Renal pelvis (tissue), 4 donors: ENCODE data around the gene EXOC2. TPM values are rescaled to one million over a fixed set of nuclear protein-coding genes. Genes with fewer than 3 reads are reported as not detected.
"Not testable (repeated sequence)": the region's sequence is repeated elsewhere in the genome, so short reads cannot be mapped to it uniquely, and the experiment has no call there.

ENCODE experiments used
- DNase-seq: peaks from one replicate; pipeline ENCODE4 v3.0.0-alpha.2; 2013
- polyA plus RNA-seq, 3 donors: library from polyadenylated mRNA; unstranded; fragments of 120-200 nt; gene quantifications; one replicate each; pipeline ENCODE4 v1.2.1, GENCODE V29; 2013; ENCODE audit not compliant: insufficient read length in 3 of 3

The EXOC2 gene
- polyA plus RNA-seq, 3 donors = 20.4 to 24.4 (median 23.1) TPM

DNA sequence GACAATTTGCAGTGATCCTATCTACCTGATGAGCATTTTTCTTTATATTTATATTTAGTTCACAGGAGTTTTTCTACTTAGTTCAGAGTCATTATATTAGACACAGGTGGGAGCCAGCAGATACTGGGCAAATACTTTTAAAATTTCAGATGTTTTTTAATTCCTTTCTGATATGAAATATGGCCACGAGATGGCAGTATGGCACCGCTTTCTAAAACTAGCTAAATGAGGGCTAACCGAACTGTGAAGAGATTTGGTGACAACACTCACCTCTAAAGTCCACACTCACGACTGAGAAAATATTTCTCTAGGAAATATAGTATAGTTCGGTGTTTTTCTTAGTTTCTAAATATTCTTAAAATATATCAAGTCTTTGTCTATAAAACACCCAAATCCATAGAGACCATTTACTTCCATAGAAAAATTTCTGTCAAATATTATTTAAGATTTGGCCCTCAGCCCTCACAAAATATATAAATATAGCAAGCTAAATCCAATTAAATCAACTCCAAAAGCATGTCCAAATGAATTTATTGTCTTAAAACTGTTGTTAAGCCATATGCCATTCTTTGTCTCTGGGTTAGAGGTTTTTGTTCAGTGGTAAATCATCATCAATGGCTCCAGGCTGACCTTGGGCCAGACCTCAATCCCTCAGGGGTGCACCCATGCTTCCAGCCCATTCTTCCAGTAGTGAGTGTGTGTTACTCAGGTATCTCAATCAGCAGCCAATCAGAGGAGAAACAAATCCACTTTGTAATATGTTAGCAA, 99.6 kb downstream of the EXOC2 start:
- DNase-seq = peak; percentile 54

- DNase-seq = no peak
Observed at GRCh38 chr6:589090-589489, 103.8 kb downstream of the EXOC2 start.

- DNase-seq = no peak
Observed at GRCh38 chr6:586553-586952, 106.4 kb downstream of the EXOC2 start.

GRCh38 chr6:583635-584034, 109.3 kb downstream of the EXOC2 start:
- DNase-seq = no peak

DNA sequence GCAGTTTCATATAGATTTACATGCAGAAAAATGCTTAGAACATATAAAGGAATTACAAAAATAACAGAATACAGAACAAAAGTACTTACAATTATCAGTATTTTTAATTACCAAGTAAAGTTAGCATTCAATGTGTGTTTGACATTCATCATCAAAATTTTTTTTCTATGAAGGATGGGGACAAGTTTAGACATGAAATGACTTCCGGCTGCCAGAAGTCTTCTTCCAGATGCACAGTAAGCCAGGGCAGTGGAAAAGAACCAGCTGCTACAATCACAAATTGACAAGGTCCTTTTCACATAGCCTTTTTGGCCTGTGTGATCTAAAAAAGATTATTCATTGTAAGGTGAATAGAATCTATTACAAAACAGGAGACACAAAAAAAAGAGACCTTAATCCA, 109.8 kb downstream of the EXOC2 start:
- DNase-seq = no peak

DNA sequence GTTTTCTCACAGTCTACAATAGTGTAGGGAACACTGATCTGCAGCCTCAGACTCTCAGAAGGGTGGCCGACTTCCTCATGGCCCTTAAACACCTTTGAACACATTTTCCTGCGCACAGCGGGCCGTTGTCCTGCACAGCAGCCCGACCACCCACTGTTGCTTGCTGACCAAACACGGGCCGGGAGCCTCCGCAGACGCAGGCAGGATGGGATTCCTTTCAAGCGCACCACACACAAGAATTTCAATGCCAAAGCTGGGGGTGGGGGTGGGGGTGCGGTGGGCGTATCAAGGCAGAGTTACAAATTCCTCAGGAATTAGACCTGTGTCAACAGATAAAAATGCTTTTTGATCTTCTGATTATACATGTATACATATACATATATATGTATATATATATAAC, 110.6 kb downstream of the EXOC2 start:
- DNase-seq = no peak

DNA sequence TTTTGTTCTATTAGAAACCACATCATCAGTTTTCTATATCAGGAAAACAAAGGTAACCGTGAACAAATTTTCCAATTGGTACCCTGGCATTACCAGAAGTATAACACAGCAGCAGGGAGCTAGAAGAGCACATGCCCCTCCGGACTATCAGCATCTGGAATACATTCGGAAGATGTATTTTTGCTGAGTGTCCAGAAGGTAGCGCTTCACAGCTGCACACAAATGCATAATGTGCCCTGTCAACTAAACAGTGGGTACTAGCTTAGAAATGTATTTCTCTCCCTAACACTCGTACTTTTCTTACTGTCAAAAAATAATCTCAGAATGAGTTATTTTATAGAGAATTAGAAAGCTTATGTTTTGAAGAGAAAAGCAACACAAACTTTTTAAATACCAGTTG, 113.6 kb downstream of the EXOC2 start:
- no peak for DNase-seq

DNA sequence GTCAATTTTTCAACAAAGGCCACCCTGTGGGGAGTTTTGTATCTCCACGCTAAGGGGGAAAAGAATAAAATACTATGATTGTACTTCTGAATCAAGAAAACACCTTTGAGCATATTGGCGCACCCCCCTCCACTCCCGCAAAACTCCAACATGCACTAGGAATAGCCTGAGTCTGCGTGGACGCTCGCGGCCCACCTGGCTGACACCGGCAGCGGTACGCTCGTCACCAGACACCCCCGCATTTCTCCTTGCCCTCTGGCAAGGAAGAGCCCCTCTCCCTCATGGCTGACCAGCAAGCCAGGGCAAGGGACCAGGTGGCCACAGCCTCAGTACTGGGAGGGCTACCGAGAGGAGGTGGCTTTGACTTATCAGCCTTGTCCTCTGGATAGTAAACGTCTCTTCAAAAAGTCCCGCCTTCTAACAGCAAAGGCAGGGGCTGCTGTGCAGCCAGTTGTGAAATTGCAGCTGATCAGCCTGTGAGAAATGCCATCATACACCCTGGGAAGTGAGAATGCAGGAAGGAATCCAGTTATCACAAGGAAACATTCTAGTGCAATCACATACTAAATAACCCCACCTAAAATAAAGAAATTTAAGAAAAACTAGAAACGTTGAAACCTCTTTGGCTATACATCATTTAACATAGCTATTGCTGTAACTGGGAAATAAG, 120.2 kb downstream of the EXOC2 start:
- DNase-seq = no peak

GRCh38 chr6:571892-572291, 121.0 kb downstream of the EXOC2 start:
- no peak for DNase-seq

- no peak for DNase-seq
Observed at GRCh38 chr6:570825-571224, 122.1 kb downstream of the EXOC2 start.

DNA sequence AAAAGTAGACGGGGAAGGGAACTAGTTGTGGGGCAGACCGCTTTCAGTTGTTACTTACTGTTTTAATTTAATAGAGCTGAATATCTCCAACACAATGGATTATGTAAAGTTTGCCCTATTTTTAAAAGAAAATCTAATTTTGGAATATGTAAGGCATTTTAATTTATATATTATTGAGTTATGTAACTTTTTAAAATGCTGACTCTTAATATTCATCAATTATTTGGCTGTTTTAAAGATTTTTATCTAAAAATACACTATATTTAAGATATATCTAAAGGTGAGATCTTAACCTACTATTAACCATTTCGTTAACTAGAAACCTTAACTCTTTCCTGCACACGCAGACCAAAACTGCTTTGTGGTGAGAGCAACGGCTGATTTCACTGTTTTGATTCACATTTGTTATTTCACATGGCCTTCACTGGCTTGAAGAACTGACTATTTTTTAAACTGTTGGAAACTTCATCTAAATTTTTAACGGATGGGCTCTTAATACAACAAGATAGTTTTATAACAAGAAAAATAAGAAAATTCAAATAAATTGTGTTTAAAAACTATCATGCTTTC, 123.9 kb downstream of the EXOC2 start:
- no peak for DNase-seq

GRCh38 chr6:568085-568484, 124.9 kb downstream of the EXOC2 start:
- DNase-seq = no peak

DNA sequence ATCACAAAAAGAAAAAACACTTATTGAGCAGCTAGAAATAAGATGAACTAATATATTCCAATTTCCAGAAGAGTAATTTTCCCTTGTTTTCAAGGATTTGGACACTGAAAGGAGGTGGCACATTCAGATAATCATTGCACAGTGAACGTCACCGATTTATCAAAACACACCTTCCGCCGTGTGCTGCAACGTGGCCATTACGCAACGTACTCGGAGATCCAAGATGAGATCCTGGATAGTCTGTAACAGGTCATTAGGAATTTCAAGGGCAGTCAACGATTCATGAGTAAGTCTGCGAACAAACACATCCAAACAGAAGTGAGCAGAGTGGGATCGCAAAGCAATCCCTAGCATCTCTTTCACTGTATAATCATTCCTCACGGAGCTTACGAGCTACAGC, 129.1 kb downstream of the EXOC2 start:
- DNase-seq = no peak

GRCh38 chr6:562052-562676, 130.8 kb downstream of the EXOC2 start:
- DNase-seq = no peak

DNA sequence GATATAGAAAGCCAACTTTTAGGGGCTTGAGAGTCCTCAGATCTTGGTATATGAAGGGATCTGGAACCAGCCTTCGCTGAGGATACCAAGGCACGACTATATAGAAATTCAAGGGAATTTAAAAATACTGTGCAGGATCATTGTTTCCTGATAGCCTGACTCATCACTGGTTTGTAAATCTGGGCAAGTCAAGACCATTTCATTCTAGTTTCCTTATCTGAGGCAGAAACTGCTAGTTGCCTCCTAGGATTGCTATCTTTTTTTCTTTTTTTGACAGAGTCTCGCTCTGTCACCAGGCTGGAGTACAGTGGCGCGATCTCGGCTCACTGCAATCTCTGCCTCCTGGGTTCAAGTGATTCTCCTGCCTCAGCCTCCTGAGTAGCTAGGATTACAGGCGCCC, 131.6 kb downstream of the EXOC2 start:
- DNase-seq = not testable (repeated sequence)

- no peak for DNase-seq
Observed at GRCh38 chr6:558959-559358, 134.0 kb downstream of the EXOC2 start.

DNA sequence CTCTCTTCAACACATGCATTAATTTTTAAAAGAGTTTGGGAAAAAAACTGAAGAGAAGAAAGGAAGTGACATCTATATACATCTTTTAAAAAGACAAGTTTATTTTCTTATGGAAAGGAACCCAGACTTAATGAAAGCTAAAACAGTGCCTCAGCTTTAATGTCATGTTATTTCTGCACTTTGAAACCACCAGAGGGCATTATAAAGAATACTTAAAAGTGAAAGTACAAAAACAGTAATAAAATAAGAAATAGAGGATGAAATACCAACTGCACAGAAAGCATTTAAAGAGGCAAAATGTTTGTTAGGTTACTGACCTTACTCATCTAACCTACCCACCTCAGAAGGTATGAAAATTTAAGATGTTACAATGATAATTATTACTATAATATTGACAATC, 134.8 kb downstream of the EXOC2 start:
- DNase-seq = no peak

DNA sequence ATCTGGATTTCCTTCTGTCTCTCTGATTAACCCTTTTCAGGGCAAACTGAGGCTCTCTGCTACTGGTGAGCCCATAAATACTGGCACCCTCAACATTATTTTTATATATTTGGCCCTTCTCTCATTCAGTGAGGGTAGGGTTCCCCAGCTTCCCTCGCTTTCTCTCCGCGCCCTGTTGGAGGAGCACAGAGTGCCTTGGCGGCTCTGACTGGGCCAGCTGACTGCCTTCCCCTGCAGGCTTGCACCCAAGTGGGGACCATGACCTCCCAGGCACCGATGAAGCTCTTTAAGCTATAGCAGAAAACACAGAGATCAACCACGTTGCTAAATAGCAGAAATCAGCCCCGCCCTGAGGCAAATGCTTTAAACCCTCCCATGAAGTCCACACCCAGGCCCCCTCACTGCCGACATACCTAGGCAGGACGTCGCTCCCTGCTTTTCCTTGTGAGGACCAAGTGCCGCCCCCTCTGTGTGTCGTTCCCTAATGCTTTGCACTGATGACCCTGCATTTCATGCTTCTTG, 141.0 kb downstream of the EXOC2 start:
- DNase-seq = no peak

GRCh38 chr6:551405-551804, 141.5 kb downstream of the EXOC2 start:
- DNase-seq = no peak

DNA sequence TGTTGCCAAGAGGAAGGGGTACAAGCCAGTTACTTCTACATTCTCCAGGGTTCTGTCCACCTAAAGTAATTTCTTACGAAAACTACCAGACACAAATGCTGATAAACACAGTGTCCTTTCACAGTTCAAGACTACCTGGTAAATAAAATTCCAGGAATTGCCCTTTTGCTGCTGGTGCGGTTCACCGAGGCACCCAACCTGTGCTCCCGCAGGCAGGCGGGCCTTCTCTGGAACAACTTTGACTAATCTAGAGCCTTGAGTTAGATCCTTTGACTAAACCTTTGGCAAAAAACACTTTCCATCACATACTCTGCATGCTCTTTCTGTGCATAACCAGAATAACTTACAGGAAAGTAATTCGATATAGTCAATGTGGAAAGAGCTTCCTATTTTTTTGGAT, 143.0 kb downstream of the EXOC2 start:
- DNase-seq = no peak

DNA sequence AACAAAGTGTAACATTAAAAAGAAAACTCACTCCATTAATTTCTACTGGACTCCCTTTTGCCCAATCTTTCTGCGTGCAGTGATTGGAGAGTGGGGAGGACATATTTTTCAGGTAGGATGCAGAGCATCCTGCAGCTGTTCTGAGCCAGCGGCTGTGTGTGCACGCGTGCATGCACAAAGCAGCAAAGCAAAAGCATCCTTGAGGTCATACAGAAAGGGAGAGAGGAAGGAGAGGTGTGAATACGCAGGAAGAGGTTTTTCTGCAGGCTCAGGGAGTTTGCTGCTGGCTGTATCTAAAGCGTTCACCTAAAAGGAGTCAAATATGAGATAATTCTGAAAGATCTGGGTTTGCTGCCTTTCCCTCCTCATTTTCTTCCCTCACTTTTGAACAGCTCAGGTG, 144.4 kb downstream of the EXOC2 start:
- no peak for DNase-seq

DNA sequence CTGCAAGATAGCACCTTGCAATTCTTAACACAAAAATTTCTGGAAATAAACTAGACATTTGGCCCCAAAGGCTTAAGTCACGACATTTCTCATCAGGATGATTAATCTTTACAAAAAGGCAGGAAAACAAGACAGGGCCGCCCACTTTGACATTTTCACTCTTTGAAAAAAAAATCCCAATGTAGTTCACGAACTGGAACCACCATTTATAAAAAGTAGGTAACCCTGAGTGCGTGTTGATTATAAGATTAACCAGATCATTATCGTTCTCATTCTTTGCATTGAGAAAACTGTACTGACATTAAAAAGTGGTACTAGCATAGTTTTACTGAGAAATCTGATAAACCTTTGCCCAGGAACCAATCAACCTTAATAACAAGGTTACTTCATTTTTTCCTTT, 144.8 kb downstream of the EXOC2 start:
- DNase-seq = no peak

GRCh38 chr6:540490-540889, 152.4 kb downstream of the EXOC2 start:
- no peak for DNase-seq
